SKM-1 treated with dmso at 0.1 percent for 144 hours (cell line): Measurements from ENCODE around the gene CACNB4.

ENCODE experiments used
- DNase-seq: peaks from one replicate; lab custom pipeline; 2025; ENCODE audit not compliant: unreplicated experiment; lab: John Stamatoyannopoulos, UW

Gene CACNB4

DNA sequence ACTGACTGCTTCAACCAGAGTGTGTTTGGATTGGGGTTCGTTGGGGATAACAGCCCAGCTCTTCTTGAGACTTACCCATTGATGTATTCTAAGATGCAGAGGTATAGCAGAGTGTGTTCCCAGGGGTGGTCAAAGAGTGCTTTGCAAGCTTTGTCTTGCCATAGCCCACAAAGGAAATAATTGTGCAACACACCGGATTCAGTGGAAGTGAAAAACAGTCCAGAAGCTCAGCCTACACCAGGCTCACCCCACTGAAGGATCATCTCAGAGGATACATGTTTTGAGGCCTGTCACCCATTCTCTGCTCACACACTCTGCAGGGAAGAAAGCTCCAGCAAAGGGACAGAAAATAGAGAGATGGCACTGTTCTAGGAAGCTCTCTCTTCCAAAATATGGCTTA is 9.6 kb downstream of the CACNB4 start:
- peak; percentile 73 for DNase-seq

DNA sequence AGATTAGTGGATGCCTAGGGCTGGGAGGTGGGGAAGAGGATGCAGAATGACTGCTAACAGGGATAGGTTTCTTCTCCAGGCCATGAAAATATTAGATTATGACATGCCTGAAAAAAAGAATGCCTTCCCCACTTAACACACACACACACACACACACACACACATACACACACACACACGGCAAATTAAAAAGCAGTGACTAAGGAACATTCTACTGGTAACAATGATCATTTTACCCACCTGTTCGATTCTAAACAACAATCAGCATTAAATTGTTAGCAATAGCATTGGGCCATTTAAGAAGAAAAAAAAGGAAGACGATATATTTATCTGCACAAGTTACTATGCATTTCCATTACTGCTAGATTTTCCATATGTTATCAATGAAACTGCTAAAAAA is 10.8 kb downstream of the CACNB4 start:
- DNase-seq = no peak

DNA sequence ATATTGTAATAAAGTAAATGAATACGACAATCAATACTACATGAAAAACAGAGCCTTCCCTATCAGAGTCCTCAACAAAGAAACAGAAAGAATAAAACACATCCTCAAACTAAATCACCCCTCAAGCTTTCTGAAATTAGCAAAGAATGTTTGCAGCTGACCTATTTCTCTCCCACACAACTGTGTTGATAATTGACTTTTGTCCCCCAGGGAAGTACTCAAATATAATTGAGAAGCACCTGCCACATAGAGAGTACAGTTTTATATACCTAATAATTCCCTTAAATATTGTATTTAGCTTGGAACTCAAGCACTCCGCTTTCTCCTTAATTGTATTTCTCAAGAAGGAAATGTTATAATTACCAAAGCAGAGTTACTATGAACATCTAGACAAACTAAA is 12.6 kb downstream of the CACNB4 start:
- no peak for DNase-seq

DNA sequence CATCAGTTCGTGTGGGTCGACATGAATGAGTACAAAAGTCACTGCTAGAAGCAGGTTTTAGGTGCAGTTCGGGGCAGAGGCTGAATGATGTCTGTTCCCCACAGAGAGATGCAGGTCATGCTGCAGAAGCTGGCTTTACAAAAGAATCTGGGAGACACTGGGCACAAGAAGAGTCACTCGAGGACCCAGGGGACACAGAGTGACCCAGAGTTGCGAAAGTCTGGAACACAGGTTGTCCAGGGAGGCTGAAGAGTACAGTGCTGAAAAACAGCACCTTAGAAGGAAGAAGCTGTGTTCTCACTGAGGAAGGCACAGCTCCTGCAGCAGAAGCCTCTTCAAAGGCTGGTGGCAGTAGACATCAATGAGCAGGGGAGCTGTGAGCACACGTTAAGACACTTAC is 14.8 kb downstream of the CACNB4 start:
- DNase-seq = no peak

DNA sequence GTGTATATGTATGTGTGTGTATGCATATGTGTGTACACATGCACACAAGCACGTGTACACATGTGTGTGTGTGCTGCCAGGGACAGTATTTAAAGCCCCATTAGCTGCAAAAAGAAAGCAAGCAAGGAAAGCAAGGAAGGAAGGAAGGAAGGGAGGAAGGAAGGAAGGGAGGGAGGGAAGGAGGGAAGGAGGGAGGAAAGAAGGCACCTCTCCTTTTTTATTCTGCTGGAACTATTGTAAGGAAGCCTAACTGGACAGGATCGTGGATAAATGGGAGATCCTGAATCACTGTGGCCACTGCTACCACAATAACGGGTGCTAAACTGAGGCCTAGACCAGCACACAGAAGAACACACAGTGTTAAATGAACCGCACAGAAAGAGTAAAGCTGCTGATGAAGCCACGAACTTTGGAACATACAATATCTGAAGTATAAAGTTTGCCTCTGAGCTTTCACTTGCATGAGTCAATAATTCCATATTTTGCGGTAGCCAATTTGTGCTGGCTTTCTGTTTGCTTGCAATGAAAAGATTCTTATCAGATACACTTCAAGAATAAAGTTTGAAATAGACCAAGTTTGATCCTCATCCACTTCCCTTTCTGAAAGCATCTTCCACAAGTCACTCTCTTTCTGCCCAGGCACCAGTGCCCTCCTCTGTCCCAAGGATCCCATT is 15.5 kb downstream of the CACNB4 start:
- DNase-seq = no peak

DNA sequence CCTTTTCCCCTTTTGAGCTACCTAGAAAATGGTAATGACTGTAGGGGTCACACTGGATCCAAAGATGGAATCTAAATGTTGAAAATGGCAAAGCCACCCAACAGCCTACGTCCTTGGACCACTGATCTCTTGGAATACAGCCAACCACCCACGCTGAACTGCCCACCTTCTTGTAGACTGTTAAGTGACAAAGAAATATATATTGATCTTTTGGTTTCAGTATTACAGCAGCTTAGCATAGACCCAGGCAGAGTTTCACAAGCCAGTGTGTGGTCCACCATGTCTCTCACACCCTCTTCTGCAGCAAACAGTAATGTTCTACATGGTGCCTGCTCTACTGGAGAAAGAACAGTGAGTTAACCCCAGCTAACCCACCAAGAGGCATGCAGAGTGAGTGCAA is 20.2 kb downstream of the CACNB4 start:
- DNase-seq = no peak

DNA sequence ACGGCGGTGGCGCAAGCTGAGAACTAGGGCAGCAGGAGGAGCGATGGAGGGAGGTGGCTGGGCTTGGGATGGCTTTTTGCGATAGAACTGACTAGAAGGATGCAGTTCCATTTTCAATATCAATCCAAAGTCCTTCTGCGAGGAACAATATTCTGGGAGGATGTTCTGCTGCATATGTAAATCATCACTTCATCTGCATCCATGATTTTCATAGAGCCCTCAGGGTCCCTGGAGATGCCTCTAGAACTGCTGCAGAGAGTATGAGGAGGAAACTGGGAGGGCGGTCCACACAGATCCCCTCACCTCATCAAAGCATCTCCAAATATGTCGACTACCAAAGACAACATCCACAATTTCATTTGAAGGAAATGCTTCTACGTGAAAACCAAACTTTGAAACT is 20.8 kb downstream of the CACNB4 start:
- no peak for DNase-seq

DNA sequence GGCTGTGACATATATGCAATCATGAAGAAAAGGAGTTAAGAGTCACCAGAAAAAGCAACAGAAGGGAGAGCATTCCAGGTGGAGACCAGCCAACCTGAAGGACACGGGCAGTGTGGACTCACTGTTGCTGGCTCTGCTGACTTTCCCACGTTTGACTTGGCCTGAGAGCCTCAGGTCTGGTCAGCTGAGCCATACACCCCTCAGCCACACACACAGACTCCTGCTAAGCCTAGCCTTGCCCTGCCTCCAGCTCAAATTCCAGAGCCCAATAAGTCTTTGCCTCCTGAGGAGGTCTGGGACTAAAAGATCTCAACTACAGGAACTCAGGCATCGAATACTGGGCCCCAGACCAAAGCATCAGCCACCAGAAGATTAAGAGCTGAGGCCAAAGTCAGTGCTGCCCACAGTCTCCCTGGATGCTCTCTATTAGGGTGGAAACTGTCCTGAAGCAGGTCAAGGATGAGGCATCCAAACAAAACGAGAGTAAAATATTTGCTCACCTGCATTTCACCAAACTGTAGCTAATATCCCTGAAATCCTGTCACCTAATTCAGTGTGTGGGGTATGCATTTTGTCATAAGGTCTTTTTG is 23.3 kb downstream of the CACNB4 start:
- no peak for DNase-seq

DNA sequence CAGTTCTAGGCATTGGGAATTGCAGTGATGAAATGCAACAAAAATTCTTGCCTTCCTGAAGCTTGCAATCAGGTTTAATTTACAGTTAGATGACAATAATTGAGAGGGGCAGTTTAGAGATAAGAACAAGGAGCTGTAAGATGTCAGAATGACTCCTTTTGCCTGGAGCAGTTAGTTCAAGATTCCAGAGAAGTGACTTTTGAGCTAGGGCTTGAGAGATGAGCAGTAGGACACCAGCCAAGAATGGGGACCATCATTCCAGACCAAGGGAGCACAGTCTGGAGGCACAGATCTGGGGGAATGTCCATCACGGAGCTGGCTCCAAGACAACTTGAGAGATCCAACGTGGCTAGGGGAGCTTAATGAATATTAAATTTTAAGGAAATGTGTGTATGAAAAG is 26.8 kb downstream of the CACNB4 start:
- no peak for DNase-seq

DNA sequence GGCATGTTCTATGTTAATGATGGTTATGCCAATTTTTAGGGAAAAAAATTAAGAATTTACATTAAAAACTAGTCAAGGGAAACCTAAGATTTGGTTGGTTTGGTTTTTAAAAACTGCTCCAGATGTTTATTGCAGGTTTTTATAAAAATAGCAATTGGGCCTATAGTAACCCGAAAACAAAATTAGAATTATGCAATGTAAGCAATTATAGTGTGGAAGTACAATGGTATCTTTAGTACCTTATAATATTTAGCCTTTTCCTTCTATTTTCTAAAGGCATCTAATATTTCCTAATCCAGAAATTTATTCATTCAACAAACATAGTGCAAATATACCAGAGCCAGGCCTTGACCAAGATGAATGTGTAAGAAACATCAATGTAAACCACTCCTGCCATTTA is 27.3 kb downstream of the CACNB4 start:
- DNase-seq = no peak

DNA sequence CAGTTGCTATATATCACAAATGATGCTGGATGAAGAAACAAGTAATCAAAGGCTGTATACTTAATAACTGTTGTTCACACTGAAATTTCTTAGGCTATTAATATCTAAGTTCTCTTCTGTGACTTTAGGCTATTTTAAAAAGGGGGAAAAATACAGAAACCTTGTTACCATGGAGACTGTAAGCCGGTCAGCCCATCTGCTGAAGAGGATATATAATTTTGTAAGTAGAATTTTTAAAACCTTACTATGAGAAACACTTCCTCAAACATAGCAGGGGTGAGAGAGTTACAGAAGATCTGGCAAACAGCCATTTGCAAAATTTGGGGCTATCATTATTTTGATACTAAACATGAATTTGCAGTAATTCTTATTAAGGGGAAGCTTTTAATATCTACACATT is 27.8 kb downstream of the CACNB4 start:
- peak; percentile 32 for DNase-seq

DNA sequence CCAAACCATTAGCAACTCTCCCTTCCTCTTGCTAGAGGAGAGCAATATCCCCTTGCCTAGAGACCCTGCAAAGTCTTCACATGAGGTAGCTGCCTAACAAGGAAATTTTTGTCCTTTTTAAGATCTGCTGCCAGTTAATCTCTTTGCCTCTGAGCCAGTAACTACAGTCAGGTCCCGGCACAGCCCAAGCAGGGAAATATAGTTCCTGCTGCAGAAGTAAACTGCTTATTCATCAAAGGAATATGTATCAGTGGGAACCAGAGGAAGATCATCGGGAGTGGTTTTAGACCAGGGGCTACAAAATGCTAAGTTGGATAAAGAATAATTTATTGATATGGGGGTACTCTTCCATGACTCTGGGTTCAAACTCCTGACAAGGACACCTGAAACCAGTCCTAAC is 30.6 kb downstream of the CACNB4 start:
- no peak for DNase-seq

DNA sequence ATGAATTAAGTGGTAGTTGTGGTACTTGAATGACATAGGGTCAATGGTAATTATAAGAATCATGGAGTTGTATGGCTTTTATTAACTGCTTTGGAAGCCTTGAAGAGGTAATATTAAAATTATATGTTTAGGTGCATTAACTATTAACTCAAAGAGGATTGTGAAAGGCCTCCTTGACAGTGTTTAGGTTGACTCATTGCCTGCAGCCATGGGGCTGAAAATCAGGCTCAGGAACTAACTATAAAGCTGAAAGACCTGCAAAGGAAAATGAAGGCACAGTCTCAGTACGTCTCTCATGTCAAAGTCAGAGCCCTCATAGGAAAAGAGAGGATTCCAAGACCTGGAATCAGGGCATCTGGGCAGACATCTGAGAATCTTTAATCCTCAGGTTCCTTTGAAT is 31.0 kb downstream of the CACNB4 start:
- DNase-seq = no peak

DNA sequence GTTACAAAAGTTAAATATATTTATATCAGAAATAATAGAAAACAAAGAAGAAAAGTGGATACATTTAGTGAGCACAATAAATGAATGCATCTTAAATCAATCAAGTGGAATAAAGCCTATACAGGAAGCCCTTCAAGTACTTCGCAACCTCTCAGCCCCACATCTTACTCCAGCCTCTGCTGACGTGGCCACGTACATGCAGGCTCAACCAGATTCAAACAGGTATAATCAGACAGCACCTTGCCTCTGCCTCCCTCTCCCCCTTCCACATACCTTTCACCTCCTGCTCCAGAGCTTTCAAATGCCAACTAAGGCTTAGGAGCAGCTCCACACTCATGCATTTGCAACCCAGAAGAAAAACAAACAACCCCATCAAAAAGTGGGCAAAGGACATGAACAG is 32.9 kb downstream of the CACNB4 start:
- DNase-seq = no peak

DNA sequence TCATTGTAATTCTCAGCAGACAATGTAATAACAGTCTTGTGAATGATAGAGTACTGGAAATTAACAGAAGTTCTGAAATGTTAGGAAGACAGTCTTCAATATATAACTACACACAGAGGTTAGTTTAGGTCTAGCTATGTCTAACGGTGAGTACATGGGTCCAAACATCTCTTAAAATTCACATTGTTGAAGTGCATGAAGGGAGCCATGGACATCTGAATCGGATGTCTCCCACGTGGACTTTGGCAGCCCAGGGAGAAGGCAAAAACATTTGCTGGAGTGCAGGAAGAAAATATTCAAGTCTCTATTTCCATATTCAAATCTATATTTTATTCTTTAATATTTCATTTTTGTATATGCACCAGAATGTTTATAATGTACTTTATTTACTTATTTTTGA is 34.8 kb downstream of the CACNB4 start:
- DNase-seq = no peak

DNA sequence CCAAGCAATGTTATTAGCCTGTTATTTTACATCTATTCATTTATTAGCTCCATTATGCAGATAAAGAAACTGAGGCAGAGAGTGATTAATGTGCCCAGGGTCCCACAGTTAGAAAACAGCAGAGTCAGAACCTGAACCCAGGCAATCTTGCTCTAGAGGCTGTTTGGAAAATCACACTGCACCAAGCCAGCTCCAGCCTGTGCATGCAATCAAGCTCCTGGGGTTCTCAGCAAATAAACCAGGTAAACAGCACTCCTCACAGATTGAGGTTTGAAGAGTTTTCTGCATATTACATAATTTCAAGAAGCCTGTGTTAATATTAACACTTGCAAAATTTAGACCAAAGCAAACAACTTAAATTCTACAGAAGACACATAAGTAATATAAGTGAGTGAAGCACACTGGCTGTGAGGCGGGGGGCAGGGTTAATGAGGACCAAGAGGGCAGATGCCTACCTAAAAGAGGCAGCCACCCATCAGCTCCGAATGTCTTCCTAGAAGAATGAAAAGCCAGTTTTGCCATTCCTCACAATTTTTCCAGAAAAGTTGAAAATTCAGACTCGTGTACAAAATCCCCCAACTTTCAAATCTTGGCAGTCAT is 35.4 kb downstream of the CACNB4 start:
- no peak for DNase-seq

DNA sequence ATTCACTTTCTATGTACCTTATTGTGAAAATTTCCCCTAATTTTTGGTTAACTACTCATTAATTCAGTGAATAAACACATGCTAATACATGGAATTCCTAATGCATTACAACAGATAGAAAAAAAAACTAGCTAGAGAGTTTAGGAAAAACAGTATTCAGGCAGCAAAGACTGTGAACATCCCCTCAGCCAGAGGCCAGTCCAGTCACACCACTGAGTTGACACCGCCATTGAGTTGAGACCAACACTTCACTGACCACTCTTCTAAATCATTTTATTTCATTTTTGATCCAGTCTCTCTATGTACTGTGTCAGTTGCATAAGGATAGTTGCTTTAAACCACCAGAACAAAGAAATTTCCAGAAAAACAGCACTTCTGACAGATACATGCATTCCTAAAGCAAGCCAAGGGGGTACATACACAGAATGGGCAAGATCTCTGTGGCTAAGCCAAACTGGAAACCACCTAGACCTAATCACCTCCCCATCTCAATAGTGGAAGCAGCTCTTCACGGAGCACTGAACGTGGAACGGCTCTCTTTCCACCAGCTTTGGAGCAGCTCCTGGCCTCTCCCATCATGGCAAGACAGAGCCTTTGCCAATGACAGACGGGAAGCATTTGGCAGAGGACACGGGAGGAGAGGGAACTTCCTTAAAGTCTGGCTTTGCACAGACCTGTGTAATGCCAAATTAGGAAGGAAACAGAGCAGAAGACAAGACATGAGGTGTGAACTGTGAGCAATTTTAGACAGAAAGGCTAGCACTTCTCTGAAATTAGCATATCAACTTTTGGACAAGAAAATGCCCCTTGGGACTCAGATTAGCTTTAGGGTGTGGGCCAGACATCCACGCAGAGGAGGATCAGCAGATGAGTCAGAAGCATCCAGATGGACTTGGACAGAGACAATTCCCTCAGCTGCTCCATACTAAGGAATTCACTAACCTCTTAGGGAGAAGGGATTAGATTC is 36.4 kb downstream of the CACNB4 start:
- DNase-seq = peak; percentile 12

DNA sequence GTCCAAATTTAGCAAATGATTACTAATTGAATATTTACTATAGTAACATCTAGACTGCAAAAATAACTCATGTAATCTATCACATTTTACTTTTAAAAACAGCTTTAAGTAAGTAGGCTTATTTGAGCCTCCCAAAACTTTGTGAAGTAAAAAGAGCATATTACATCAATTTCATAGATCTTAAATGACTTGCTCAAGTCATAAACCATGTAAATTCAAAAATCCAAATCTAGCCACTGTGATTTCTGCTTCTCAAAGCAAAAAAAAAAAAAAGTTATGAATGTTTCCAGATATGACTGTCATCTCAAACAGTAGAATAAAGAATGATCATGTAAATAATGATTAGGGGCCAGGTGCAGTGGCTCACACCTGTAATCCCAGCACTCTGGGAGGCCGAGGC is 37.5 kb downstream of the CACNB4 start:
- DNase-seq = no peak

DNA sequence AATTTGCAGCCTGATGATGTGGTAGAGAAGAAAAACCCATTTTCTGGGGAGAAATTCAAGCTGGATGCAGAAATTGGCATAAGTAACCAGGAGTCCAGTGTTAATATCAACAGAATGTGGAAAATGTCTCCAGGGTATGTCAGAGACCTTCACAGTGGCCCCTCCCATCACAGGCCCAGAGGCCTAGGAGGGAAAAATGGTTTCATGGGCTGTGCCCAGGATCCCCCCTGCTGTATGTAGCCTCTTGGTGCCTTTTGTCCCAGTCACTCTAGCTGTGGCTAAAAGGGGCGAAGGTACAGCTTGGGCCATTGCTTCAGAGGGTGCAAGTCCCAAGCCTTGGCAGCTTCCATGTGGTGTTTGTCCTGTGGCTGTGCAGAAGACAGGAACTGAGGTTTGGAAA is 40.2 kb downstream of the CACNB4 start:
- DNase-seq = no peak

DNA sequence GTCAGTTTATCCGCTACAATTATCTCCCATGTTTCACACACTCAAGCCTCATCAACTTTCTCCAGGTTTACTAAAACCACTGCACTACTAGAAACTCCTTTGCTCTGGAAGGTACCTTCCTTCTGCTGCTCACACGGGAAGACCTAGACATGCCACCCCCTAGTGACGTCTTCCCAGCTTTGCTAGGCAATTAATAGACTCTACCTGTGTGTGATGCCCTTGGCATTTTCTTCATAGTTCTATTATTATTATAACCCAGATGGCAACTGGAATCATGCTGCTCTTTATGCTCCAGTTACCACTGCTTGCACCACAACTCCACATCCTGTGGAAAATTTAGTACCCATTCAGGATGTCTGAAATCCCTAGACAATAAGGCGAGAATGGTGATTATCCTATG is 42.4 kb downstream of the CACNB4 start:
- DNase-seq = no peak

DNA sequence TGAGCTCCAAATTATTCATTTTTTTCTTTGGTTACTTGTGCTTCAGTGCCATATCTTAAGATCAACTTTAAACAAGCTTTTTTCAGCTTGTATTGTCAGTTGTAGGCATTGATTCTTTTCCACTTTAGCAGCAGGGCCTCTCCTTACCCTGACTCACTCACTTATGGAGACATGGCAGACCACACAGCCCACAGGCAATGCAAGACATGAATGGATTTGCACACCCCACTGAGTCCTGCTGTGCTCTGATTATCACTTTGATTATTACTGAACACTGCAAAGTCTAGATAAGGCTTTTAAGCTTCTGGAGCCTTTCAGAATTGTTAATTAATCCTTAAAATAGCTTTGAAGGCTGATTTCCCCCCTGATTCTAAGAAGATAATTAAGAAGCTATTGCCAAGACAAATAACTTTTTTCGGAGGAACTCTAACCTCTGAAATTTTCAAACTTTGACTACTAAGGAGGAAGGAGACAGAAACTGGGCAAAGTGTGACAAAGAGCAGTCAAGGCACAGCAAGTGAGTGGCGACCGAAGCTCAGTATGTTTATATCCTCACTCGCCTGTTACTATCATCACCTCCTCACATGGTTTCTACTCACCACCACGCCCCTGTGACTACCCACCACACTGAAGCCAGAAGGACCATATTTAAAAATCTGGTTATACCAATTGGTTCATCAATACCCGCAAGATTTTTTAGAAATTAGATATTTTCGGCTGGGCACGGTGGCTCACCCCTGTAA is 43.3 kb downstream of the CACNB4 start:
- DNase-seq = no peak
